Uterus (tissue), 2 donors: Measurements from ENCODE around the gene ATP6V0E2.

Experiments
- POLR2A ChIP-seq, 2 donors: fragments of 450-650 bp; IDR thresholded peaks; one replicate each; pipeline ENCODE4 v1.6.1; 2016; ENCODE audit warnings: antibody characterized with exemption in 2 of 2, mild to moderate bottlenecking in 1 of 2, moderate library complexity in 1 of 2
- TF ChIP-seq, protein P1 (sequence below), 4 experiments: fragments of 200-600 bp in 2 of 4; fragments of 450-650 bp in 2 of 4; sonication (generic) in 2 of 4; IDR thresholded peaks; one replicate each; pipeline ENCODE4 v1.5.1; 2016 to 2019; ENCODE audit warnings: antibody characterized with exemption in 4 of 4, mild to moderate bottlenecking in 2 of 4, moderate library complexity in 1 of 4

DNA sequence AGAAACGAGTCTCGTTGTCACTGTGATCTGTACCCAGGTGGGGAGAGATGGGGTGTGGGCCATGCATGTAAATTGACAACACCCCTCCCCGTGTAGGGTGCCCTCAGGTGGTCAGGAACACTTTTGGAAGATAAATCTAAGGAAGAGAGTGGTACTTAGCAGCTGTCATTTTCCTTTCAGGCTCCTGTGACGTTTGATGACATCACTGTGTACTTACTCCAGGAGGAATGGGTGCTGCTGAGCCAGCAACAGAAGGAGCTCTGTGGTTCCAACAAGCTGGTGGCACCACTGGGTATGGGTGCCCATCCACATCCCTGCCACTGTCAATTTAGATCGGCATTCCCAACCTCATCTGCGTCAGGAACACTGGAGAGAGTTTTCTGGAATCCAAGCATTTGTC, 29.3 kb upstream of the ATP6V0E2 start:
- no peak for TF ChIP-seq POLR2A (IDR thresholded peaks at IDR 0.05)
- TF ChIP-seq, protein P1, sequence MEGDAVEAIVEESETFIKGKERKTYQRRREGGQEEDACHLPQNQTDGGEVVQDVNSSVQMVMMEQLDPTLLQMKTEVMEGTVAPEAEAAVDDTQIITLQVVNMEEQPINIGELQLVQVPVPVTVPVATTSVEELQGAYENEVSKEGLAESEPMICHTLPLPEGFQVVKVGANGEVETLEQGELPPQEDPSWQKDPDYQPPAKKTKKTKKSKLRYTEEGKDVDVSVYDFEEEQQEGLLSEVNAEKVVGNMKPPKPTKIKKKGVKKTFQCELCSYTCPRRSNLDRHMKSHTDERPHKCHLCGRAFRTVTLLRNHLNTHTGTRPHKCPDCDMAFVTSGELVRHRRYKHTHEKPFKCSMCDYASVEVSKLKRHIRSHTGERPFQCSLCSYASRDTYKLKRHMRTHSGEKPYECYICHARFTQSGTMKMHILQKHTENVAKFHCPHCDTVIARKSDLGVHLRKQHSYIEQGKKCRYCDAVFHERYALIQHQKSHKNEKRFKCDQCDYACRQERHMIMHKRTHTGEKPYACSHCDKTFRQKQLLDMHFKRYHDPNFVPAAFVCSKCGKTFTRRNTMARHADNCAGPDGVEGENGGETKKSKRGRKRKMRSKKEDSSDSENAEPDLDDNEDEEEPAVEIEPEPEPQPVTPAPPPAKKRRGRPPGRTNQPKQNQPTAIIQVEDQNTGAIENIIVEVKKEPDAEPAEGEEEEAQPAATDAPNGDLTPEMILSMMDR (IDR thresholded peaks at IDR 0.05), result no peak
